HEK293T (cell line): Measurements from ENCODE around the gene RASA1.

Source experiments
- ARNT ChIP-seq: fragments of 450-650 bp; IDR thresholded peaks from 2 replicates; pipeline ENCODE4 v1.6.1; 2017; ENCODE audit warnings: mild to moderate bottlenecking
- BHLHE40 ChIP-seq: fragments of 450-650 bp; IDR thresholded peaks from 2 replicates; pipeline ENCODE4 v1.6.1; 2016; ENCODE audit warnings: mild to moderate bottlenecking, moderate library complexity, borderline replicate concordance
- ELF4 ChIP-seq: fragments of 450-650 bp; IDR thresholded peaks from 2 replicates; pipeline ENCODE4 v1.6.1; 2017; ENCODE audit warnings: antibody characterized with exemption
- FOXA1 ChIP-seq: fragments of 450-650 bp; IDR thresholded peaks from 2 replicates; pipeline ENCODE4 v1.6.1; 2016; ENCODE audit warnings: mild to moderate bottlenecking
- FOXK2 ChIP-seq: fragments of 450-650 bp; IDR thresholded peaks from 2 replicates; pipeline ENCODE4 v1.6.1; 2016; ENCODE audit warnings: mild to moderate bottlenecking
- FOXM1 ChIP-seq: fragments of 450-650 bp; IDR thresholded peaks from 2 replicates; pipeline ENCODE4 v1.6.1; 2017; ENCODE audit warnings: mild to moderate bottlenecking, borderline replicate concordance
- HDGF ChIP-seq: fragments of 450-650 bp; IDR thresholded peaks from 2 replicates; pipeline ENCODE4 v1.6.1; 2017; ENCODE audit warnings: antibody characterized with exemption, borderline replicate concordance
- L3MBTL2 ChIP-seq: fragments of 450-650 bp; conservative IDR thresholded peaks from 2 replicates; pipeline ENCODE4 v1.6.1; 2016; ENCODE audit warnings: mild to moderate bottlenecking
- PKNOX1 ChIP-seq: fragments of 450-650 bp; IDR thresholded peaks from 2 replicates; pipeline ENCODE4 v1.6.1; 2016
- SP1 ChIP-seq: fragments of 450-650 bp; IDR thresholded peaks from 2 replicates; pipeline ENCODE4 v1.6.1; 2017
- SUZ12 ChIP-seq: fragments of 450-650 bp; IDR thresholded peaks from 2 replicates; pipeline ENCODE4 v1.6.1; 2016; ENCODE audit warnings: mild to moderate bottlenecking
- TARDBP ChIP-seq: fragments of 450-650 bp; IDR thresholded peaks from 2 replicates; pipeline ENCODE4 v1.6.1; 2016

- TF ChIP-seq FOXA1 (no peak), SP1 (no peak), BHLHE40 (no peak), FOXK2 (no peak), FOXM1 (no peak), ELF4 (no peak), TARDBP (no peak), HDGF (no peak), PKNOX1 (peak; percentile 89), SUZ12 (no peak), L3MBTL2 (no peak), ARNT (no peak)
Measured at GRCh38 chr5:87339986-87340385, 72.3 kb downstream of the RASA1 start.
